Prostate gland (tissue), 2 donors: ENCODE results near the gene ALG11.

Source experiments
- POLR2A ChIP-seq: fragments of 450-650 bp; IDR thresholded peaks from one replicate; pipeline ENCODE4 v1.6.1; 2016; ENCODE audit warnings: antibody characterized with exemption, mild to moderate bottlenecking
- TF ChIP-seq, protein P1 (sequence below), 4 experiments: fragments of 200-600 bp in 2 of 4; fragments of 450-650 bp in 2 of 4; sonication (generic) in 2 of 4; IDR thresholded peaks; 1 replicate in 3 of 4; 2 replicates in 1 of 4; pipeline ENCODE4 v1.5.1; 2016 to 2019; ENCODE audit warnings: antibody characterized with exemption in 4 of 4, mild to moderate bottlenecking in 2 of 4, moderate library complexity in 2 of 4

DNA sequence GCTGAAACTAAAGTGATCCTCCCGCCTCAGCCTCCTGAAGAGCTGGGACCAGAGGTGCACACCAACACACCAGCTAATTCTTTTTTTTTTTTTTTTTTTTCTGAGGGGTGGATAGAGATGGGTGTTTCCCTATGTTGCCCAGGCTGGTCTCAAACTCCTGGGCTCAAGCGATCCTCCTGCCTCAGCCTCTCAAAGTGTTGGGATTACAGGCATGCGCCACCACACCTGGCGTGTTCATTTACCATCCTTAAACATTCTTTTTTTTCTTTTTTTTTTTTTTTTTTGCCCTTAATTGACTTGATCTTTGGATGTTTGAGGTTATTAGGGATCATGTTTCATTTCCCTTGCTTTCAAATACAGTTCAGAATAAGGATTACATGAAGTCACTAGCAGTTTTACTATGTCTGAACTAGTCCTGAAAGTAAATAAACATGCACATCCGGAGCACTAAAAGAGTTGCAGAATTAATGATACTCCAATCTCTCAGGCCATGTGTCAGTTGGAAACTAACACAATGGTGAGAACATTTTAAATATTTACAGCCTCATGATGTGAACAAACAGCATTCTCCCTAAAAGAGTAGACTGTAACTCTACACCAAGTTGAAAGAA, 22.5 kb downstream of the ALG11 start:
- TF ChIP-seq, protein P1, sequence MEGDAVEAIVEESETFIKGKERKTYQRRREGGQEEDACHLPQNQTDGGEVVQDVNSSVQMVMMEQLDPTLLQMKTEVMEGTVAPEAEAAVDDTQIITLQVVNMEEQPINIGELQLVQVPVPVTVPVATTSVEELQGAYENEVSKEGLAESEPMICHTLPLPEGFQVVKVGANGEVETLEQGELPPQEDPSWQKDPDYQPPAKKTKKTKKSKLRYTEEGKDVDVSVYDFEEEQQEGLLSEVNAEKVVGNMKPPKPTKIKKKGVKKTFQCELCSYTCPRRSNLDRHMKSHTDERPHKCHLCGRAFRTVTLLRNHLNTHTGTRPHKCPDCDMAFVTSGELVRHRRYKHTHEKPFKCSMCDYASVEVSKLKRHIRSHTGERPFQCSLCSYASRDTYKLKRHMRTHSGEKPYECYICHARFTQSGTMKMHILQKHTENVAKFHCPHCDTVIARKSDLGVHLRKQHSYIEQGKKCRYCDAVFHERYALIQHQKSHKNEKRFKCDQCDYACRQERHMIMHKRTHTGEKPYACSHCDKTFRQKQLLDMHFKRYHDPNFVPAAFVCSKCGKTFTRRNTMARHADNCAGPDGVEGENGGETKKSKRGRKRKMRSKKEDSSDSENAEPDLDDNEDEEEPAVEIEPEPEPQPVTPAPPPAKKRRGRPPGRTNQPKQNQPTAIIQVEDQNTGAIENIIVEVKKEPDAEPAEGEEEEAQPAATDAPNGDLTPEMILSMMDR (IDR thresholded peaks at IDR 0.05) = no peak
- no peak for TF ChIP-seq POLR2A
